CD4-positive, alpha-beta T cell (primary cell): Measurements from ENCODE around the gene SLC25A6. TPM values are rescaled to one million over a fixed set of nuclear protein-coding genes. Genes with fewer than 3 reads are reported as not detected.
A peak's percentile ranks its signal among the peaks of the same experiment; 100 is the strongest.

Experiments
- ATAC-seq: fragments of 200-7000 bp; cut with Tn5 transposase; one replicate; pipeline ENCODE4 v1.10.0; 2022; ENCODE audit warnings: mild to moderate bottlenecking; ENCODE audit not compliant: poor library complexity
- CTCF ChIA-PET: fragments of 350-600 bp; sonication (Branson Sonifier 250); formaldehyde crosslinking; loops from one replicate; lab custom pipeline; 2021; ENCODE audit warnings: antibody characterized with exemption, inconsistent platforms; lab: Charles Lee
- POLR2A ChIA-PET: fragments of 350-600 bp; sonication (Branson Sonifier 250); formaldehyde crosslinking; loops from one replicate; lab custom pipeline; 2021; ENCODE audit warnings: antibody characterized with exemption, inconsistent platforms; lab: Charles Lee
- DNase-seq, 14 experiments: peaks; one replicate each; pipeline ENCODE4 v3.0.0-alpha.2; 2013 to 2020; ENCODE audit warnings: mixed read lengths in 2 of 14
- H3K27ac ChIP-seq, 2 donors: one replicate each; pipeline versions ENCODE4 v1.5.1 to v1.7.0; 2013; ENCODE audit warnings: low read length in 2 of 2, low read depth in 1 of 2, mild to moderate bottlenecking in 1 of 2
- H3K27me3 ChIP-seq, 2 experiments: 1 replicate in 1 of 2; 2 replicates in 1 of 2; pipeline versions ENCODE4 v1.6.1 to v1.7.0; 2013; ENCODE audit warnings: low read length in 2 of 2, control low read depth in 1 of 2, mild to moderate bottlenecking in 1 of 2, moderate library complexity in 1 of 2; ENCODE audit not compliant: insufficient read depth in 2 of 2, control insufficient read depth in 1 of 2
- H3K36me3 ChIP-seq: one replicate; pipeline ENCODE4 v1.6.1; 2013; ENCODE audit warnings: low read length, control low read depth; ENCODE audit not compliant: insufficient read depth
- H3K4me1 ChIP-seq: one replicate; pipeline ENCODE4 v1.6.1; 2013; ENCODE audit warnings: low read length, control low read depth; ENCODE audit not compliant: insufficient read depth
- H3K4me3 ChIP-seq: one replicate; pipeline ENCODE4 v1.5.1; 2013; ENCODE audit warnings: mild to moderate bottlenecking, low read length, moderate library complexity
- H3K9me3 ChIP-seq, 2 experiments: 1 replicate in 1 of 2; 2 replicates in 1 of 2; pipeline versions ENCODE4 v1.6.1 to v1.7.0; 2013; ENCODE audit warnings: low read length in 2 of 2, mild to moderate bottlenecking in 2 of 2, control low read depth in 1 of 2, moderate library complexity in 1 of 2; ENCODE audit not compliant: control insufficient read depth in 1 of 2, insufficient read depth in 1 of 2
- H3K27ac Mint-ChIP-seq: one replicate; pipeline ENCODE4 v1.8.0; 2020; ENCODE audit warnings: mixed read lengths
- H3K27me3 Mint-ChIP-seq: one replicate; pipeline ENCODE4 v1.8.0; 2021; ENCODE audit warnings: mixed read lengths
- H3K36me3 Mint-ChIP-seq: one replicate; pipeline ENCODE4 v1.8.0; 2021; ENCODE audit warnings: low read depth, mixed read lengths
- H3K4me1 Mint-ChIP-seq: one replicate; pipeline ENCODE4 v1.8.0; 2021; ENCODE audit warnings: low read depth, mixed read lengths
- H3K4me3 Mint-ChIP-seq: one replicate; pipeline ENCODE4 v1.8.0; 2020; ENCODE audit warnings: mild to moderate bottlenecking, mixed read lengths
- H3K9me3 Mint-ChIP-seq: one replicate; pipeline ENCODE4 v1.8.0; 2020; ENCODE audit warnings: mixed read lengths
- intact Hi-C, 2 experiments: fragments of 100-400 bp; cut with DNase I in 1 of 2; cut with micrococcal nuclease in 1 of 2; formaldehyde crosslinking; loops; one replicate each; pipeline versions ENCODE4 v1.15.1 to v1.9.0; 2023 to 2025; cut with DNase I, micrococcal nuclease
- total RNA-seq, 174 experiments: library from RNA in 2 of 174; stranded (reverse) in 2 of 174; gene quantifications; one replicate each; pipeline ENCODE4 v1.2.3 and lab custom pipeline; 2021 to 2026
- TF ChIP-seq, protein P1 (sequence below): fragments of 200-600 bp; IDR thresholded peaks from one replicate; pipeline ENCODE4 v1.8.0; 2022; ENCODE audit warnings: antibody characterized with exemption, mild to moderate bottlenecking

The SLC25A6 gene
- total RNA-seq, 2 experiments from 2014 or later: 338 to 340 TPM

DNA sequence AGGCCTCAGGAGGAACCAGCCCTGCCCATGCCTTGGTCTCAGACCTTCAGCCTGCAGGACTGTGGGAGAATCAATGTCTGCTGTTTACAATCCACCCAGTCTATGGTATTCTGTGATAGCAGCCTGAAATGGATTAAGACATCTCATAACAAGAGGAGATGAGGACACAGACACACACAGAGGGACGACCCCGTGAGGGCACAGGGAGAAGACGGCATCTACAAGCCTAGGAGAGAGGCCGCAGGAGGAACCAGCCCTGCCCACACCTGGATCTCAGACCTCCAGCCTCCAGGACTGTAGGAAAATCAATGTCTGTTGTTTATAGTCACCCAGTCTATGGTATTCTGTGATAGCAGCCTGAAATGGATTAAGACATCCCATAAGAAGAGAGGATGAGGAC, 3.3 kb downstream of the SLC25A6 start:
- peaks cover 40% of the 10 kb centered on the region for H3K4me1 ChIP-seq
- intact Hi-C loops: no loop called here
- H3K4me3 Mint-ChIP-seq: peak overlapping the region; percentile 36
- peaks cover 28% of the 10 kb centered on the region for H3K4me1 Mint-ChIP-seq
- peaks cover 64% of the 10 kb centered on the region for H3K36me3 ChIP-seq
- TF ChIP-seq, protein P1, sequence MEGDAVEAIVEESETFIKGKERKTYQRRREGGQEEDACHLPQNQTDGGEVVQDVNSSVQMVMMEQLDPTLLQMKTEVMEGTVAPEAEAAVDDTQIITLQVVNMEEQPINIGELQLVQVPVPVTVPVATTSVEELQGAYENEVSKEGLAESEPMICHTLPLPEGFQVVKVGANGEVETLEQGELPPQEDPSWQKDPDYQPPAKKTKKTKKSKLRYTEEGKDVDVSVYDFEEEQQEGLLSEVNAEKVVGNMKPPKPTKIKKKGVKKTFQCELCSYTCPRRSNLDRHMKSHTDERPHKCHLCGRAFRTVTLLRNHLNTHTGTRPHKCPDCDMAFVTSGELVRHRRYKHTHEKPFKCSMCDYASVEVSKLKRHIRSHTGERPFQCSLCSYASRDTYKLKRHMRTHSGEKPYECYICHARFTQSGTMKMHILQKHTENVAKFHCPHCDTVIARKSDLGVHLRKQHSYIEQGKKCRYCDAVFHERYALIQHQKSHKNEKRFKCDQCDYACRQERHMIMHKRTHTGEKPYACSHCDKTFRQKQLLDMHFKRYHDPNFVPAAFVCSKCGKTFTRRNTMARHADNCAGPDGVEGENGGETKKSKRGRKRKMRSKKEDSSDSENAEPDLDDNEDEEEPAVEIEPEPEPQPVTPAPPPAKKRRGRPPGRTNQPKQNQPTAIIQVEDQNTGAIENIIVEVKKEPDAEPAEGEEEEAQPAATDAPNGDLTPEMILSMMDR: no peak
- H3K27me3 Mint-ChIP-seq: no peaks in the 10 kb centered on the region
- peaks cover 77% of the 10 kb centered on the region for H3K36me3 Mint-ChIP-seq
- no peak overlapping the region for H3K4me3 ChIP-seq
- H3K27me3 ChIP-seq: peaks cover 0 to 2% of the 10 kb centered on the region in 2 experiments
- H3K27ac Mint-ChIP-seq: peak overlapping the region; percentile 18
- H3K9me3 ChIP-seq: peaks cover 0 to 17% of the 10 kb centered on the region in 2 experiments
- CTCF ChIA-PET: no interaction called here
- DNase-seq (no peak), ATAC-seq (no peak)
- H3K9me3 Mint-ChIP-seq: no peaks in the 10 kb centered on the region
- H3K27ac ChIP-seq: no peak overlapping the region
- POLR2A ChIA-PET: no interaction called here

DNA sequence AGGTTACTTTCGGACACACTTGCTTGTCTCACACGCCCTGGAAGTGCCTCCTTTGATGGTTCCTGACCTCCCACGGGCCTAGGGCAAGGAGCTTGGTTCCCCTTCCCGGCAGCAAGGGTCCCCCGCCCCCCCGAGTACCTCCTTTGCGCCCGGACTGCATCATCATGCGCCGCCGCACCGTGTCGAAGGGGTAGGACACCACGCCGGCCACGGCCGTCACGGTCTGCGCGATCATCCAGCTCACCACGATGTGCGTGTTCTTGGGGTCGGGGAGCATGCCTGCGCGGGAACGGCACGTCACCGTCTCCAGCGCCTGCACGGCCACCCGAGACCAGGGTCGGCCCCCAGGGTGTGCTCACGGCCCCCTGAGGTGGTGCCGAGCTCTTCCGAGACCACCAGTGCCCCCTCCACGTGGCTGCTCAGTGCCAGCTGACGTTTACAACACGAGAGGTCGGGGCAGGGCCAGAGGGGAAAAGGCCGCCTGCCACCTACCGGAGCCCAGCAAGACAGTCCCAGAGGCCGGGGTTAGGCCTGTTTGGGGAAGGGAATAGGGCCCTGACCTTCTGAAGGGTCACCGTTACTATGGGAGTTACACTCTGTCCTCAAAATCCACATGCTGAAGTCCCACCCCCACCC, 4.7 kb downstream of the SLC25A6 start:
- CTCF ChIA-PET: no interaction called here
- Mint-ChIP-seq H3K27me3 (no peaks in the 10 kb centered on the region), H3K36me3 (peaks cover 84% of the 10 kb centered on the region), H3K9me3 (no peaks in the 10 kb centered on the region), H3K4me3 (no peak overlapping the region), H3K4me1 (peaks cover 26% of the 10 kb centered on the region), H3K27ac (no peak overlapping the region)
- intact Hi-C loops: no loop called here
- no peak overlapping the region for H3K4me3 ChIP-seq
- peaks cover 32% of the 10 kb centered on the region for H3K4me1 ChIP-seq
- peaks cover 0 to 2% of the 10 kb centered on the region in 2 experiments for H3K27me3 ChIP-seq
- POLR2A ChIA-PET: no interaction called here
- H3K9me3 ChIP-seq: peaks cover 0 to 17% of the 10 kb centered on the region in 2 experiments
- ATAC-seq (no peak), DNase-seq (no peak)
- TF ChIP-seq, protein P1: no peak
- peaks cover 66% of the 10 kb centered on the region for H3K36me3 ChIP-seq
- peak overlapping the region in 1 of 2 donors; percentile 73 for H3K27ac ChIP-seq

DNA sequence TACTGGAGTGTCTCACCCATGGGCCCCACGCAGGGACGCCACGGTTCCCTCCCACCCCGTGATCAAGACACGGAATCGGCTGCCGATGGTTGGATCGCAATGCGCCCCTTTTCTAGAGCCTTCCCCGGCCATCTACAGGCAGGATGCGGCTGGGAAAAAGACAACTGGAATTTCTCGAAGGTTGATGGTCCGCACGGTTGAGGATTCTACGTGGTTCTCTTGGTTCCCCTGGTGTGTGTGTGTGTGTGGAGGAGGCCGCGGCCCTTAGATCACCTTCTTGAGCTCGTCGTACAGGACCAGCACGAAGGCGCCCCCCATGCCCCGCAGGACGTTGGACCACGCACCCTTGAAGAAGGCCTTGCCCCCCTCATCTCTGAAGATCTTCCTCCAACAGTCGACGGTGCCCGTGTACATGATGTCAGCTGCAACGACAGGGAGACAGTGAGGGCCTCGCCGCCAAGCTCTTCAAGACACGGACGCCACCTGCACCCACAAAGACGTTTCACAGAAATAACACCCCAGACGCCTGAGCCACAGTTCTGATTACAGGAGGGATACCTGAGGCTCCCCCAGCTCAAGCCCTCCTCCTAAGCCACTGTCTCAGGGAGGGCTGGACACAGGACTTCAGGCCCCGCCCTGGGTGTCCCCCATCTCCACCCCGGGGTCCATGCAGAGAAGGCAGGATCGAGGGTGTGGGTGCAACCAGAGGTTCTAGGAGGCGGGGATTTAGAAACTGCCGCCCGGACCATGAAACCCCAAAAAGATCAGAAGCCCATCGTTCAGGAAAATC, 5.4 kb downstream of the SLC25A6 start:
- TF ChIP-seq, protein P1: no peak
- Mint-ChIP-seq H3K4me1 (peaks cover 26% of the 10 kb centered on the region), H3K4me3 (peak overlapping the region; percentile 38), H3K9me3 (no peaks in the 10 kb centered on the region), H3K36me3 (peaks cover 80% of the 10 kb centered on the region), H3K27ac (no peak overlapping the region), H3K27me3 (no peaks in the 10 kb centered on the region)
- POLR2A ChIA-PET: no interaction called here
- Histone ChIP-seq H3K4me1 (peaks cover 31% of the 10 kb centered on the region), H3K27me3 (peaks cover 0 to 2% of the 10 kb centered on the region in 2 experiments), H3K4me3 (no peak overlapping the region), H3K27ac (no peak overlapping the region), H3K36me3 (peaks cover 66% of the 10 kb centered on the region), H3K9me3 (peaks cover 0 to 17% of the 10 kb centered on the region in 2 experiments)
- intact Hi-C loops: no loop called here
- ATAC-seq (no peak), DNase-seq (peak in 1 of 14 experiments; percentile 23)
- CTCF ChIA-PET: no interaction called here
